HL-60 (cell line): ENCODE measurements around the gene MRAP2.

ENCODE experiments used
- DNase-seq, 2 experiments: peaks; one replicate each; pipeline ENCODE4 v3.0.0-alpha.2; 2010 to 2020; ENCODE audit warnings: low read depth in 1 of 2, low spot score in 1 of 2
- H3K27ac ChIP-seq: fragments of 250-450 bp; sonication (Bioruptor Pico); replicated peaks from 2 replicates; pipeline ENCODE4 v1.5.1; 2020; ENCODE audit warnings: mild to moderate bottlenecking, moderate library complexity
- H3K27me3 ChIP-seq: fragments of 250-450 bp; sonication (Bioruptor Pico); 2 replicates; pipeline ENCODE4 v1.5.1; 2021; ENCODE audit warnings: mild to moderate bottlenecking, moderate library complexity; ENCODE audit not compliant: insufficient read depth, poor library complexity, severe bottlenecking
- H3K4me3 ChIP-seq: replicated peaks from 2 replicates; pipeline ENCODE4 v1.5.1; 2011; ENCODE audit warnings: mild to moderate bottlenecking, control low read depth, low read length; ENCODE audit not compliant: insufficient read depth
- CTCF ChIP-seq: IDR thresholded peaks from one replicate; pipeline ENCODE4 v1.5.1; 2011; ENCODE audit warnings: low read length, control low read depth, inconsistent platforms; ENCODE audit not compliant: insufficient read depth
- GABPA ChIP-seq: IDR thresholded peaks from 2 replicates; pipeline ENCODE4 v1.6.1; 2012; ENCODE audit warnings: low read depth
- POLR2AphosphoS5 ChIP-seq: IDR thresholded peaks from 2 replicates; pipeline ENCODE4 v1.6.1; 2012; ENCODE audit warnings: low read depth
- REST ChIP-seq: IDR thresholded peaks from 2 replicates; pipeline ENCODE4 v1.6.1; 2012; ENCODE audit warnings: low read depth; ENCODE audit not compliant: insufficient replicate concordance
- SPI1 ChIP-seq: IDR thresholded peaks from 2 replicates; pipeline ENCODE4 v1.6.1; 2012; ENCODE audit warnings: low read depth, mild to moderate bottlenecking, borderline replicate concordance

The MRAP2 gene

GRCh38 chr6:84017709-84018452 is 15.7 kb upstream of the MRAP2 start:
- TF ChIP-seq REST (no peak), SPI1 (no peak), POLR2AphosphoS5 (no peak), GABPA (no peak), CTCF (no peak)
- H3K27me3 ChIP-seq: no peaks in the 10 kb centered on the region

GRCh38 chr6:84018453-84019061 is 15.0 kb upstream of the MRAP2 start:
- Histone ChIP-seq H3K27me3 (no peaks in the 10 kb centered on the region), H3K27ac (no peak overlapping the region), H3K4me3 (no peak overlapping the region)
- DNase-seq: no peak
- TF ChIP-seq REST: no peak
- TF ChIP-seq SPI1: no peak
- no peak for TF ChIP-seq GABPA
- no peak for TF ChIP-seq POLR2AphosphoS5

More at GRCh38 chr6:84017709-84018452, 15.7 kb upstream of the MRAP2 start:
- DNase-seq: no peak
- H3K4me3 ChIP-seq: no peak overlapping the region
- no peak overlapping the region for H3K27ac ChIP-seq

- no peak overlapping the region for H3K4me3 ChIP-seq
Measured at GRCh38 chr6:84019141-84019841, 14.3 kb upstream of the MRAP2 start.

More at GRCh38 chr6:84019141-84019841, 14.3 kb upstream of the MRAP2 start:
- DNase-seq: no peak
- Histone ChIP-seq H3K27me3 (no peaks in the 10 kb centered on the region), H3K27ac (no peak overlapping the region)
- TF ChIP-seq REST: no peak
- TF ChIP-seq SPI1: no peak
